GM12864 (cell line): ENCODE results near the gene ADCY1.

Experiments used
- DNase-seq: peaks from one replicate; pipeline ENCODE4 v3.0.0-alpha.2; 2011; ENCODE audit warnings: low read depth
- H3K4me3 ChIP-seq: 2 replicates; pipeline ENCODE4 v1.5.1; 2011; ENCODE audit warnings: mild to moderate bottlenecking, low read depth, low read length, control low read depth
- TF ChIP-seq, protein P1 (sequence below): IDR thresholded peaks from 2 replicates; pipeline ENCODE4 v1.5.1; 2011; ENCODE audit warnings: low read depth, mild to moderate bottlenecking, moderate library complexity, low read length, control low read depth, inconsistent platforms; ENCODE audit errors: missing control alignments

ADCY1 gene

DNA sequence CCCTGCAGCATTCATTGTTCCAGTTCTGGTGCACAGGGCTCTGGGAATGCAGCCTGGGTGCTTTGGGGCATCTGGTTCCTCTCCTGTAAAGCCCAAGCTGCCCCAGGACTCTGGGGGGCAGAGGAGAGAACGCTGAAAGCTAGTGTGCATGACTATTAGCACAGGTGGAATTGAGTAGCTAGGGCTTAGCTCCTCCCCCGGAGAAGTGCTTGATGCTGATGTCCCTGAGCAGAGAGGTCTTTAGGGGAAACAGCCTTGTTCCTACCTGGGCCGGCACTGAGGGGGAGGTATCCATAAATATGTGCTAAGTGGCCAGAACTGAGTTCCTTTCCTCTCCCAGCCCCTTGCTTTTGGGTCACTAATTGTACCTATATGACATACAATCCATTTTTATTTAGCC is 3.9 kb downstream of the ADCY1 start:
- no peak for DNase-seq
- TF ChIP-seq, protein P1, sequence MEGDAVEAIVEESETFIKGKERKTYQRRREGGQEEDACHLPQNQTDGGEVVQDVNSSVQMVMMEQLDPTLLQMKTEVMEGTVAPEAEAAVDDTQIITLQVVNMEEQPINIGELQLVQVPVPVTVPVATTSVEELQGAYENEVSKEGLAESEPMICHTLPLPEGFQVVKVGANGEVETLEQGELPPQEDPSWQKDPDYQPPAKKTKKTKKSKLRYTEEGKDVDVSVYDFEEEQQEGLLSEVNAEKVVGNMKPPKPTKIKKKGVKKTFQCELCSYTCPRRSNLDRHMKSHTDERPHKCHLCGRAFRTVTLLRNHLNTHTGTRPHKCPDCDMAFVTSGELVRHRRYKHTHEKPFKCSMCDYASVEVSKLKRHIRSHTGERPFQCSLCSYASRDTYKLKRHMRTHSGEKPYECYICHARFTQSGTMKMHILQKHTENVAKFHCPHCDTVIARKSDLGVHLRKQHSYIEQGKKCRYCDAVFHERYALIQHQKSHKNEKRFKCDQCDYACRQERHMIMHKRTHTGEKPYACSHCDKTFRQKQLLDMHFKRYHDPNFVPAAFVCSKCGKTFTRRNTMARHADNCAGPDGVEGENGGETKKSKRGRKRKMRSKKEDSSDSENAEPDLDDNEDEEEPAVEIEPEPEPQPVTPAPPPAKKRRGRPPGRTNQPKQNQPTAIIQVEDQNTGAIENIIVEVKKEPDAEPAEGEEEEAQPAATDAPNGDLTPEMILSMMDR = no peak
- no peak overlapping the region for H3K4me3 ChIP-seq

DNA sequence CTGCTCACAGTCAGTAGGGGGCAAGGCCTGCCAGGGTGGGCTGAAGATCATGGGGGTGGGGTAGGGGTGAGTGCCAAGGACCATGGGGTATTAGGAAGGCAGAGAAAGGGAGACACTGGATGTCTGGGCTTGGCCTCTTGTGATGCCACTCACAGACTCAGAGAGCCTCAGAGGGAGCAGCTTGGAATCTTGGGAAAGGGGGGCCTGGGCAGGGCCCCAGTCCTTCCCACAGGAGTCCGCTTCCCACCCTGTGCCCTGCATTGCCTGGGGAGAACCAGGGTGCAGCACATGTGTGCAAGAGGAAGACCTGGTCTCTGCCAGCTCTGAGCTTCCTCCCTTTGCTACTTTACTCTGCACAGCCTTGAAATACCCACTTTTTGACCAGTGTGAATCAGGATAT is 4.3 kb downstream of the ADCY1 start:
- no peak overlapping the region for H3K4me3 ChIP-seq
- TF ChIP-seq, protein P1 = no peak
- no peak for DNase-seq

DNA sequence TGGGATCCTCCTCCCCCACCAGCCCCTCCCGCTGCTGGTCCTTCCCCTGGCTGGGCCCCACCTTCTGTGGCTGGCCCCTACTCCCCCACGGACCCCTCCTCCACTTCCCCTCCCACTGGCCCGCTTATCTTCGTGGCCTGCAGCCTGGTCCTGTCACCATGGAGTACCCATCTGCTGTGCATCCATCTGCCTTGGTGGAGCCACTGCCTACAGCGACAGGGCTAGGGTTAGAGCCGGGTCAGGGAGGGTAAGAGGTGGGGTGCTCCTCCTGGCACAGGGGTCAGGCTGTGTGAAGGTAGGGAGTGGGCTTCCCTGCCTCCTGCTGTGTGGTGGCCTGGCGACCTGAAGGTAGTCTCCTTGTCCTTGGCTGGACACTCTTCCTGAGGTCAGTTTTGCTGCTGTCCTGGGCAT is 5.2 kb downstream of the ADCY1 start:
- no peak overlapping the region for H3K4me3 ChIP-seq
- no peak for DNase-seq
- TF ChIP-seq, protein P1 = no peak

DNA sequence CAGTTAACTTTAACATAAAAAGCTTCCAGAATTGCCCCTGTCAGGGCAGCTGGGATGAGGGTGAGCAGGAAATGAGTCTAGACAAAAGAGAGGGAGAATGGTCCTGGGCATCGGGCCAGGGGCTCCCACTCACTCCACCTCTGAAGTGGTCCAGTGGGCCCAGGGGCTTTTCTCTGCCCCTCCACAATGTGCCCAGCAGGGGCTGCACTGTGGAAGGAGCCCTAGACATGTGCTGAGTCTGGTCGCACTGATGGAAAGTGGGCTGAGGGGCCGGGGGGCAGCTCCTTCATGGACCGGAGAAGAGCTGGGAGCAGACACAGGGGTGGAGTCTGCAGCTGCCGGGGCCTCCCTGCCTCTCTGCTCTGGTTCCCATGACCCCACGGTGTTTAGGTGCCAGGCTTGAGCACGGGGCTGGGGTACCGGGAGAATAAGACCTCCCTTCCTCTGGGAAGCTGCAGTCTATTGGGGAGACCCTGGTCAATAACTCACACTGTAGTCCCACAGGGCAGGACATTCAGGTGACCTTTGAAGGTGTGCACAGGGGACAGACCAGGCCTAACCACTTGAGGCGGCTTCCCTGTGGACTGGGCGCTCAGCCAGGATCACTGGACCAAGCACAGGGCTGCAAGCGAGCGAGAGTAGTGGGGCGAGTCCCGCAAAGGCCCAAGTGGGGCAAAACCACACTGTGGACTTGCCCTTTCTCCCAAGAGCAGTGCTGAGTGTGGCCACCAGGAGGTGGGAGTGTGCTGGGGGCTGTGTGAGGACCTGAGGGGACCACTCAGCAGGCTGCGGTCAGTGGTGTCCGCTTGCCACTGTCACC is 6.1 kb downstream of the ADCY1 start:
- DNase-seq = no peak
- no peak overlapping the region for H3K4me3 ChIP-seq
- TF ChIP-seq, protein P1 = peak; percentile 58

DNA sequence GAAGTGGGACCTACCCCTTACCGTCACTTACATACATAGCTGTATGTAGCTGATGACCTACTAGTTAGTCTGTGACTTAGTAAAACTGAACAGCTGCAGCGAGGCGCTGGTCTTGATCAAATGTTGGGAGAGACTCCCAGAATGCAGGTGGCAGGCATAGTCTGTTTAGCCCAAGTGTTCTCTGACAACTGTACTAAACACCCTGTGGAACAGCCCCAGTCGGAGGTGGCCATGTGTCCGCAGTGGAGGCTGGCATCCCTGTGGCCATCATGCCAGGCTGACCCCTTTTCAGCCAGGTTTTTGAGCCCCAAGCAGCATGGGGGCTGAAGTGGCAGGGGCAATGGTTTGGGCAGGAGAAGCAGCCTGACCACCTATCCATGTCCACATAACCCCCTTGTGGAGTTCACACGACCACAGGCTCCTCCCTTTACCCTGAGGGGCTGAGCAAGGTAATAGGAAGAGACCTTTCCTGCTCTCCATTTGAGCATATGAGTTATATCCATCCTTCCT is 7.2 kb downstream of the ADCY1 start:
- TF ChIP-seq, protein P1 = no peak
- H3K4me3 ChIP-seq = no peak overlapping the region
- no peak for DNase-seq

DNA sequence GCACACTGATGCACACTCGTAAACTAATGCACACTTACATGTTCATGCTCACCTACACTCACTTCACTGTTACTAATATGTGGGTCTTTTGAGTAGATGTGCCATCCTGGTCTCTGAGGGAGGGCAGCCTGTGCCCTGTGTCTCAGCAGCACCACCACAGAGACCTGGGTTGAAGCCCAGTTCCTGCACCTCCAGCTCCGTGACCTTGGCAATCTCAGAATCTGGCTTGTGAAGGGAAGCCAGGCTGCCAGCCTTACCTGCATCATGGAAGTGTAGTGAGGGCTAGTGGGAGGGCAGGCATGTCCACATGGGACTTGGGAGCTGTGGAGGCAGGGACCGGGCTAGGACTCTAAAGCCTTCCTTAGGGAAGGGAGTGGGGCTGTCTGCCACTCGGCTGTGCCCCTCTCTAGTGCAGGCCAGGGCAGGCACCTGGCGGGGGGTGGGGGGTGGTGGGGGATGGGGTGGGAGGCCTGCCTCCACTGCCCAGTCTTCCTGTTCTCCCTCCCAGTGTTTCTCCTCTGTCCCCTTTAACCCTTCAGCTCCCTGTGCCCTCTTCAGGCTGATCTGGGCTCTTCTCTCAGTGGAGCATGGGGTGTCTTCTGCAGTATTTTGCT is 8.1 kb downstream of the ADCY1 start:
- TF ChIP-seq, protein P1 = no peak
- H3K4me3 ChIP-seq = no peak overlapping the region
- DNase-seq = no peak
